HG03565 (cell line): Measurements from ENCODE around the gene TBC1D16.
"Not testable (repeated sequence)": the region's sequence is repeated elsewhere in the genome, so short reads cannot be mapped to it uniquely, and the experiment has no call there.

ENCODE experiments used
- ATAC-seq: cut with Tn5 transposase; IDR thresholded peaks from one replicate; pipeline ENCODE4 v1.9.1; 2021; ENCODE audit warnings: mild to moderate bottlenecking, moderate library complexity; ENCODE audit not compliant: unreplicated experiment

The TBC1D16 gene

GRCh38 chr17:79977161-79977631, 58.5 kb downstream of the TBC1D16 start:
- no peak for ATAC-seq

GRCh38 chr17:79976451-79976850, 59.2 kb downstream of the TBC1D16 start:
- no peak for ATAC-seq

GRCh38 chr17:79975498-79976134, 60.1 kb downstream of the TBC1D16 start:
- ATAC-seq, result no peak

- ATAC-seq, result no peak
These were observed 60.8 kb downstream of the TBC1D16 start for GRCh38 chr17:79974566-79975497.

GRCh38 chr17:79971651-79972050, 64.0 kb downstream of the TBC1D16 start:
- ATAC-seq, result no peak

- no peak for ATAC-seq
These were observed 65.0 kb downstream of the TBC1D16 start for GRCh38 chr17:79970576-79971068.

- no peak for ATAC-seq
These were observed 65.8 kb downstream of the TBC1D16 start for GRCh38 chr17:79969906-79970305.

- ATAC-seq, result no peak
These were observed 67.6 kb downstream of the TBC1D16 start for GRCh38 chr17:79968116-79968515.

- no peak for ATAC-seq
These were observed 69.0 kb downstream of the TBC1D16 start for GRCh38 chr17:79966681-79967080.

GRCh38 chr17:79965806-79966205, 69.9 kb downstream of the TBC1D16 start:
- ATAC-seq, result no peak

GRCh38 chr17:79962467-79962866, 73.2 kb downstream of the TBC1D16 start:
- not testable (repeated sequence) for ATAC-seq

GRCh38 chr17:79961567-79961966, 74.1 kb downstream of the TBC1D16 start:
- ATAC-seq, result not testable (repeated sequence)

GRCh38 chr17:79960788-79961522, 74.7 kb downstream of the TBC1D16 start:
- no peak for ATAC-seq

GRCh38 chr17:79959042-79959441, 76.6 kb downstream of the TBC1D16 start:
- no peak for ATAC-seq

GRCh38 chr17:79956853-79957252, 78.8 kb downstream of the TBC1D16 start:
- no peak for ATAC-seq

GRCh38 chr17:79956441-79956735, 79.3 kb downstream of the TBC1D16 start:
- not testable (repeated sequence) for ATAC-seq

- no peak for ATAC-seq
These were observed 79.8 kb downstream of the TBC1D16 start for GRCh38 chr17:79955691-79956440.

- ATAC-seq, result no peak
These were observed 80.5 kb downstream of the TBC1D16 start for GRCh38 chr17:79955167-79955549.

- no peak for ATAC-seq
These were observed 81.1 kb downstream of the TBC1D16 start for GRCh38 chr17:79954281-79955166.

GRCh38 chr17:79953335-79953734, 82.3 kb downstream of the TBC1D16 start:
- ATAC-seq, result no peak
